Measurements from ENCODE around the gene SLC6A13. TPM values are rescaled to one million over a fixed set of nuclear protein-coding genes. Genes with fewer than 3 reads are reported as not detected.

SLC6A13 gene
- total and polyA plus RNA-seq, 2 donors (not counting 3 experiments of a cell fraction or from before 2014, with no cell fraction given) = 0.14 TPM; not detected in 1

DNA sequence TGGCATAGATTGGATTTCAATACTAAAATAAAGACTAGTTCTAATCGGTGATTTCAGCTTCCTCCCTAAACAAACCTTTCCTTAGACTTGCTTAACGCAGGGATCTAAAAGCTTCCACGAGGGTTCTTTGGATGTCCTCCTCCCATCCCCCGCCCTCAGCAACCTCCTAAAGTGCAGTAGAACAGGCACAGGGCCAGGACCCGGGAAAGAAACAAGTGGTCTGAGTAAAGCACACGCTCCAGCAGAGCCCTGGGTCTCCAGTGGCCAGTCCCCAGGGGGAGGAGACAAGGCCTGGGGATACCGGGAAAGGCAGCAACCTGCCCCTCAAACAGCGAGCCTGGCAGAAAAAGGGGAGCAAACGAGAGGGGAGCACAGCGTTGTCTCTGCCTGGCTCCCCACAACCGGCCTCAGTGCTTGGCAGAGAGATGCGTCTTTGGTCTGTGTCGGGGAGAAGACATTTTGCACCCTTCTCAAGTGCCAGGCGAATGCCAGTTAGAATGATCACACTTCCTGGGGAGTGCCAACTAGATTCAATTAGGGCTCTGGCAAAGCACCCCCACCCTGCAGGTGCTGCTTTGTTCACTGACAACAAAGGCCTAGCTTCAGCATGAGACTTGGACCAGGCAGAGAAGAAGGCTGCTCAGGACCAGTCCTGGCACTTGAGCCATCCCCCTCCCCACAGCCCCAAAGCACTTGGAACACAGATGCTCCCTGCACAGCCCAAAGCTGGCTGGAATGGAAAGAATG lies 31.5 kb downstream of the SLC6A13 start:
- no peaks in the 10 kb centered on the region for H3K4me1 ChIP-seq (ENCODE audit: control insufficient read depth, extremely low read depth, insufficient read depth, low read length)
- no TSS peak for BruUV-seq (replicated peaks)
- H3K9me1 ChIP-seq (replicated peaks; ENCODE audit: control insufficient read depth, extremely low read depth, insufficient read depth, low read length) = no peaks in the 10 kb centered on the region
- no peak for TF ChIP-seq GATA2 (IDR thresholded peaks at IDR 0.05; ENCODE audit: insufficient read depth, insufficient read length, low read depth, low read length)
- TF ChIP-seq FOS (IDR thresholded peaks at IDR 0.05; ENCODE audit: borderline replicate concordance, insufficient read depth, low read length) = no peak
- TF ChIP-seq EZH2 (IDR thresholded peaks at IDR 0.05; ENCODE audit: borderline replicate concordance, low read depth, low read length, severe bottlenecking) = no peak
- no peak for TF ChIP-seq MYC (IDR thresholded peaks at IDR 0.05; ENCODE audit: low read depth, low read length)
- TF ChIP-seq CTCF (IDR thresholded peaks at IDR 0.05; ENCODE audit: extremely low read depth in 1 of 2, insufficient read depth in 1 of 2, low read depth in 1 of 2, low read length in 2 of 2) = no peak
- no peak for TF ChIP-seq JUN (IDR thresholded peaks at IDR 0.05; ENCODE audit: borderline replicate concordance, insufficient read depth, insufficient read length, low read depth)
- TF ChIP-seq POLR2A (IDR thresholded peaks at IDR 0.05; ENCODE audit: low read depth, low read length) = no peak
- TF ChIP-seq POLR2AphosphoS5 (IDR thresholded peaks at IDR 0.05; ENCODE audit: insufficient read depth, low read depth, low read length) = no peak
- TF ChIP-seq MAX (IDR thresholded peaks at IDR 0.05; ENCODE audit: insufficient read depth, insufficient read length) = no peak
- ChIA-PET POLR2A (no interaction called here), CTCF (interaction anchor here (0.9 kb wide), 1 partner anchor 13 kb away, joined by 3 read pairs; no protein-coding TSS in a partner anchor)
- dilution Hi-C loops (cut with MboI; ENCODE audit: extremely low pct_ligation_motif_present, low sequenced_read_pairs) = no loop called here
- no peaks in the 10 kb centered on the region for H3K9me3 ChIP-seq (replicated peaks; ENCODE audit: control insufficient read depth, insufficient read depth, low read length)
- no peaks in the 10 kb centered on the region for H3K79me2 ChIP-seq (ENCODE audit: control insufficient read depth, insufficient read depth, low read length)
- H2AFZ ChIP-seq (ENCODE audit: low read depth, low read length) = no peak overlapping the region
- DNase-seq (ENCODE audit: low read depth, low spot score) (no peak), FAIRE-seq (no peak)
- H3K27me3 ChIP-seq (ENCODE audit: control insufficient read depth in 2 of 2, insufficient read depth in 2 of 2, low read length in 2 of 2) = peaks cover 2 to 3% of the 10 kb centered on the region in 2 experiments
- no peaks in the 10 kb centered on the region for H3K36me3 ChIP-seq (ENCODE audit: control insufficient read depth in 2 of 2, extremely low read depth in 1 of 2, insufficient read depth in 2 of 2, low read length in 2 of 2)
- H3K4me3 ChIP-seq (replicated peaks in 1 of 3; ENCODE audit: insufficient read depth in 1 of 3, low read depth in 1 of 3, low read length in 3 of 3) = no peak overlapping the region
- no peak overlapping the region for H3K9ac ChIP-seq (replicated peaks; ENCODE audit: extremely low read depth, insufficient read depth, low read length)
- no peak overlapping the region for H3K27ac ChIP-seq (ENCODE audit: insufficient read depth, low read depth, low read length)
- intact Hi-C loops (cut with micrococcal nuclease) = no loop called here
- H4K20me1 ChIP-seq (replicated peaks; ENCODE audit: control insufficient read depth, extremely low read depth, insufficient read depth, low read length) = no peaks in the 10 kb centered on the region
- no peak overlapping the region for H3K4me2 ChIP-seq (ENCODE audit: insufficient read depth, low read length)

Data from endothelial cell of umbilical vein (primary cell).